Right hindlimb (tissue), 1 donor: ENCODE measurements around the gene ITGB2.

Experiments used
- DNase-seq: peaks from one replicate; pipeline ENCODE4 v3.0.0-alpha.2; 2018

The ITGB2 gene

GRCh38 chr21:44894687-44895302, 25.9 kb downstream of the ITGB2 start:
- no peak for DNase-seq

- no peak for DNase-seq
Observed at GRCh38 chr21:44893948-44894656, 26.6 kb downstream of the ITGB2 start.

GRCh38 chr21:44893278-44893556, 27.5 kb downstream of the ITGB2 start:
- DNase-seq, result no peak

- peak; percentile 64 for DNase-seq
Observed at GRCh38 chr21:44892536-44893277, 28.0 kb downstream of the ITGB2 start.

GRCh38 chr21:44892095-44892494, 28.6 kb downstream of the ITGB2 start:
- no peak for DNase-seq

GRCh38 chr21:44891631-44892031, 29.1 kb downstream of the ITGB2 start:
- no peak for DNase-seq

GRCh38 chr21:44890961-44891541, 29.6 kb downstream of the ITGB2 start:
- no peak for DNase-seq

GRCh38 chr21:44890338-44890931, 30.3 kb downstream of the ITGB2 start:
- DNase-seq, result no peak

- no peak for DNase-seq
Observed at GRCh38 chr21:44889625-44890337, 30.9 kb downstream of the ITGB2 start.

GRCh38 chr21:44888581-44889550, 31.8 kb downstream of the ITGB2 start:
- DNase-seq, result no peak

- DNase-seq, result no peak
Observed at GRCh38 chr21:44887807-44888580, 32.7 kb downstream of the ITGB2 start.

GRCh38 chr21:44887126-44887806, 33.4 kb downstream of the ITGB2 start:
- no peak for DNase-seq

GRCh38 chr21:44886113-44887075, 34.3 kb downstream of the ITGB2 start:
- no peak for DNase-seq

- DNase-seq, result no peak
Observed at GRCh38 chr21:44885615-44886014, 35.1 kb downstream of the ITGB2 start.

GRCh38 chr21:44884097-44884496, 36.6 kb downstream of the ITGB2 start:
- no peak for DNase-seq

- no peak for DNase-seq
Observed at GRCh38 chr21:44883250-44883649, 37.4 kb downstream of the ITGB2 start.

- DNase-seq, result no peak
Observed at GRCh38 chr21:44881198-44881872, 39.4 kb downstream of the ITGB2 start.
